EH (cell line): ENCODE data around the gene IGHMBP2.
"Not testable (repeated sequence)": the region's sequence is repeated elsewhere in the genome, so short reads cannot be mapped to it uniquely, and the experiment has no call there.

Experiments
- DNase-seq: peaks from one replicate; pipeline ENCODE4 v3.0.0-alpha.2; 2015; ENCODE audit warnings: low read depth

Gene IGHMBP2

GRCh38 chr11:68961245-68961644 lies 57.6 kb downstream of the IGHMBP2 start:
- no peak for DNase-seq

DNA sequence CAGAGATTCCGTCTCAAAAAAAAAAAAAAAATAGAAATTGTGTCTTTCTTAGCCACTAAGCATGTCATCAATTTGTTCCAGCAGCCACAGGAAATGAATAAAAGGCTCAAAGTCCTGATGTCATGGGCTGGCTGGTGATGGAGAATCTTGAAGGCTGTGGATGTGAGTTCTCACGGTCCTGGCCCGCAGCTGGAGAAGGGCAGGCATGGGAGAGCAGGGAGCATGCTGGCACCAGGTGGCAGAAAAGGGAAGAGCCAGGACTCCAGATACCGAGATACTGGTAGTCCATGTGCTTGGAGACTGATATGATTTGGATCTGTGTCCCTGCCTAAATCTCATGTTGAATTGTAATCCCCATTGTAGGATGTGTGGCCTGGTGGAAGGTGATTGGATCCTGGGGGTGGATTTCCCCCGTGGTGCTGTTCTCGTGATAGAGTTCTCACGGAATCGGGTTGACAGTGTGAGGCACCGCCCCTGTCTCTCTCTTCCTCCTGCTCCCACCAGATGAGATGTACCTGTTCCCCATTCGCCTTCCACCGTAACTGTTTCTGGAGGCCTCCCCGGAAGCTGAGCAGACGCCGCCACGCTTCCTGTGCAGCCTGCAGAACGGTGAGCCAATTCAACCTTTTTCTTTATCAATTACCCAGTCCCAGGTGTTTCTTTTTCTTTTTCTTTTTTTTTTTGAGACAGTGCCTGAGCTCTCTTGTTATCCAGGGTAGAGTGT lies 59.0 kb downstream of the IGHMBP2 start:
- DNase-seq = peak; percentile 34

- DNase-seq = no peak
Measured at GRCh38 chr11:68963779-68964178, 60.1 kb downstream of the IGHMBP2 start.

DNA sequence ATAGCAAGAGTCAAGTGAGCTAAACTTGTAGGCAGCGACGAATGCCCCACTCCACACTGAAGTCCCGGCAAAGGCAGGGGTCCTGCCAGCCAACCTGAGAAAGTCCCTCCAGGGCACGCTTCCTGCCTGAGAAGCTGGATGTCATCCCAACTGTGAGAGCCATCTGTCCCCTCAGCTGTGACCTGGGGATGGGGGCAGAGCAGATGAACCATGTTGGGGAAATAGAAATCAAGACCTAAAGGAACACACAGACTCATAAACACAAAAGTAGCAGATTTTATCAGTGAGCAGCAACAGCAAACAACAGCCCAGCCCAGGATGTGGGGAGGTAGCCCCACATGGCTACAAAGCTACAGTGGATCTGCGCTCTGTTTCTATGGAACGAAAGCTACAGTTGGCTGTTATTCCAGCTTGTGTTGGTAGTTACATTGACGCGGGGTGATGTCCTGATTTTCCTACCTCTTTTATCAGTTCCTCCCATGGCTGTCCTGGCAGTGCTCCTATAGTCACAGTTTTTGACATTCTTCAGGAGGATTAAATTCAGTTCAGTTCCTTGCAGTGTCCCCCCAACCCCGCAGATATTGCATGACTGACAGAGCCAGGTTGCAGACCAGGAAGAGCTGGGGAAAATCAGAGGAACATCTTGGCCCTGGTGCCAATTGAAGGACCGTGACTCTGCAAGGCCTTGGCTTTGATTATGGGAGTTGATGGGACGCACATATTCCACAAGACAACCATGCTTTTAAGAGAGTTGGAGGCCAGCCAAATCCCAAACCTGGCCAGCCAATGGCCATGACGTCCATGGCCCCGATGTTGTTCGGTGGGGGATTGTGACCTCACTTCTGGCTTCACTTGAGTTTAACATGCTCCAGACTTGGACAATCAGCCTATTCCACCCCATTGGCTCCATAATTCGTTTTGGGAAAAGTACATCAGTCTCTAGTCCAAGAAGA lies 62.5 kb downstream of the IGHMBP2 start:
- DNase-seq = no peak

GRCh38 chr11:68966894-68967780 lies 63.4 kb downstream of the IGHMBP2 start:
- DNase-seq = peak; percentile 14

GRCh38 chr11:68968306-68969250 lies 64.9 kb downstream of the IGHMBP2 start:
- peak; percentile 34 for DNase-seq

DNA sequence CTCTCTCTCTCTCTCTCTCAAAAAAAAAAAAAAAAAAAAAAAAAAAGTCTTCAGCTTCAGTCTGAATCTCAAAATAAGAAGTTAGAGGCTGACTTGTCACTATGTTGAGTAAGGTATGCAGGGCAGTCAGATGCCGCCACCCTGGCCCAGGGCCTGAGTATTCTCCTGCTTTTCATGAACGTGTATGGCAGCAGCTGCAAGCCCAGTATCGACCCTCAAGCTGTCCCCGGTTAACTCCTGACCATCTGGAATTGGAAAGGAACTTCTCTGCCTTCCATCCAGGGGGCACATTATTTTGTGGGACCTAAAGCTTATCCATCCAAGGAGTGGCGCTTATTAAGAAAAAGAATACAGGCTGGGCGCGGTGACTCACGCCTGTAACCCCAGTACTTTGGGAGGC lies 65.7 kb downstream of the IGHMBP2 start:
- DNase-seq = no peak

DNA sequence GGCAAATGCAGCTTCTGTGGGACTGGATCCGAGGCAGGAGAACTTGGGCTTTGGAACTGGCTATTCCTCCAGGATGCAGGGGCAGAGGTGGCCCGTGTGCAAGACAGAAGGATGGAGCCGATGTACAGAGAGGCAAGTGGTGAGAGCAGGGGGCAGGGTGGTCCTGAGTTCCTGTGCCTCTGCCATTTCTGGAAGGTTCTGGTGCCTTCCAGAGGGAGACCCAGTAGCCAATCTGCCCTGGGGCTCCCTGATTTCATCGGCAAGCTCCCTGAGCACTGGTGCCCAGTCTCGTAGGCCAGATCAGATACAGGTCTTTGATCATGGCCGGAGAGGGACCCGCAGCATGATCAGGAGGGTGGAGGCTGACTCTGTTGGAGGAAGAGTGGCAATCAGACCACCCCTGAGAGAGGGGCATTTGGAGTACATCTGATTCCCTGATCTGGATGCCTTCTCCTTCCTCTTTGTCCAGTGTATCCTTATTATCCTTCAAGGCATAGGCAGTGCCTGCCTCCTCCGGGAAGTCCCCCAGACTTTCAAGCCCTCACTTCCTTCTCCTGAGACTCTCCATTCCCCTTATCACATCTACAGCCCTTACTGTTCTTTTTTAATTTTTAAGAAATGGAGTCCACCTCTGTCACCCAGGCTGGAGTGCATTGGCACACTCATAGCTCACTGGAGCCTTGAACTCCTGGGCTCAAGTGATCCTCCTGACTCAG lies 67.4 kb downstream of the IGHMBP2 start:
- DNase-seq = no peak

GRCh38 chr11:68973219-68973618 lies 69.5 kb downstream of the IGHMBP2 start:
- DNase-seq = no peak

GRCh38 chr11:68973706-68974105 lies 70.0 kb downstream of the IGHMBP2 start:
- not testable (repeated sequence) for DNase-seq

DNA sequence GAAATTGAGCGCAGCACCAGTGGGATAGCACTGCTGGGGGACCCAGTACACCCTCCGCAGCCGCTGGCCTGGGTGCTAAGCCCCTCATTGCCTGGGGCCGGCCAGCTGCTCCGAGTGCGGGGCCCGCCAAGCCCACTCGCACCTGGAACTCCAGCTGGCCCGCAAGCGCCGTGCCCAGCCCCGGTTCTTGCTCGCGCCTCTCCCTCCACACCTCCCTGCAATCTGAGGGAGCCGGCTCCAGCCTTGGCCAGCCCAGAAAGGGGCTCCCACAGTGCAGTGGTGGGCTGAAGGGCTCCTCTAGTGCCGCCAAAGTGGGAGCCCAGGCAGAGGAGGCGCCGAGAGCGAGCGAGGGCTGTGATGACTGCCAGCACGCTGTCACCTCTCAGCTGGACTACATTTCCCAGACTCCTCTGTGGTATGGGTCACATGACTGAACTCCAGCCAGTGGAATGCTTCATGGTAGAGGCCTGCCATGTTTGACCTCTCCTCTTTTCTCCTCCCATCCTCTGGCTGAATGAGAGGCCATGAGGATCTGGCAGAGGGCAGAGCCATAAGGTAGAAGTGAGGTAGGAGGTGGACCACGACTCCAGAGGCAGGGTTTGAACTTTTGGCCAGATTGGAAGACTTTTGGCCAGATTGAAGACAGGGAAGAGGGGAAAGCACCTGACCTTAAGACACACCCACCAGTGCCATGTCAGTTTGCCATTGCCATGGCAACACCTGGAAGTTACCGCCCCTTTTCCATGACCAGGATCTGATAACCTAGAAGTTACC lies 70.9 kb downstream of the IGHMBP2 start:
- peak; percentile 49 for DNase-seq

DNA sequence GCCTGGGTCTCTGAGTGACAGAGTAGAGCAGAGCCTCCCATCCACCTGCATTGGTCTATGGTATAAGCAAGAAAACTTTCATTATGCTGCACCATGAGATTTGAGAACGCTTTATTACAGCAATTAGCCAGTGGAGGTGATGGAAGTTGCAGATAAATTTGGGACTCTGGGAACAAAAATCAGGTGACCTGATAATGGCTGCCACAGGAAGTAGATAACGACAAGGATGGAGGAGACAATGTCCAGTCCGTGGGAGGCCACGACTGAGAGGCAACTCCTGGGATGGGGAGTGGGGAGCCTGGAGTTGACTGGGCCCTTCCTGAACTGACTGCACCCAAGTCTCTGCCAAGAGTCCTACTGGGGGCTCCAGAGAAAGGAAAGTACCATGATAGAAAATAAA lies 72.4 kb downstream of the IGHMBP2 start:
- DNase-seq = no peak

GRCh38 chr11:68976563-68976962 lies 72.9 kb downstream of the IGHMBP2 start:
- no peak for DNase-seq

DNA sequence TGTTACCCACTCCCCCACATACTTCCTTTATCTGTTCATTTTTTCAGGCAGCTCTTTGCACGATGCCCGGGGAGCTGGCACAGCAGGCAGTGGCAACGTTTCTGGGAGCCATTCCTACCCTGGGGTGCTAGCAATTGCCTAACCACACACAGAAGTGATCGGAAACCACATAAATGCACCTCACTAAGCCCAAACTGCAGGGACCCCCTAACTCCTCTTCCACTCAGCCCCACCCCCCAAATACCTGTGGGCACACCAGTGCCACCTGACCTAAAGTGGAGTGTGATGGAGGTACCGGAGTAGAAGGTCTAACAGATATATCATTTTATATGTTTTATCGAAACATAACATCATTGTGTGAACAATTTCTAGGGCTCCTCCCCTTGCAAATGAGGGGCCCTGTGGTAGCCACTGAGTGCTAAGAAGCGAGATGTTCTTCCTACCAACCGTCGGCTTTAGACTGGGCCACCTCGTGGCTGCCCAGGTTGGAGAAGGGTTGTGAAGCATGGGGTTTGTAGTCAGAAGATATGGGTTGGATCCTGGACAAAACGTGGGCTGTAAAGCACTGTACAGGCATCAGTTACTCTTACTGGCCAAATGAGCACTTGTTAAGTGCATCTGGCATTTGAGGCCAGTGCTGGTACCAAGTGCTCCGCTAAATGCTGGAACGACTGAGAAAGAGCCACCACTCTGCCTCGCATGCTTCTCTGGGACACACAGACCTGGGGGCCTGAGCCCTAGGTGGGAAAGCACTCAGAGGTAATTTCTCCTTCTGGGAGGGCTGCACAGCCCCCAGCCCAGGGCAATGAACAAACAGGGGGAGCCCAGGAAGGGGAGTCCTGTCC lies 74.3 kb downstream of the IGHMBP2 start:
- DNase-seq = no peak

DNA sequence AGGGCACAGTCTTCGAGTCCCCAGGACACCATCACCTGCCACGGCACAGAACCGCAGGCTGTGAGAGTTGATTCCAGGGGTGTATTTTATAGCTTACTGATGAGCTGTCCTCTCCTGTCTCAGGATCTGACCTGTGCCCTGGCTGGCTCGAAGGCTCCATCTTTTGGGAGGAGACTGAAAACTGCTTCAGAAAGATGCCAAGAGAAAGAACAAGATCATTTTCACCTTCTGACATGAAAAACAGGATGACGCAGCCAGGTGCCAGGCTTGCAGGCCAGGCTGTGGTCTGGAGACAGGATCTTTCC lies 74.9 kb downstream of the IGHMBP2 start:
- DNase-seq = no peak

GRCh38 chr11:68978931-68979594 lies 75.4 kb downstream of the IGHMBP2 start:
- no peak for DNase-seq

- DNase-seq = no peak
Measured at GRCh38 chr11:68979931-68980775, 76.5 kb downstream of the IGHMBP2 start.

DNA sequence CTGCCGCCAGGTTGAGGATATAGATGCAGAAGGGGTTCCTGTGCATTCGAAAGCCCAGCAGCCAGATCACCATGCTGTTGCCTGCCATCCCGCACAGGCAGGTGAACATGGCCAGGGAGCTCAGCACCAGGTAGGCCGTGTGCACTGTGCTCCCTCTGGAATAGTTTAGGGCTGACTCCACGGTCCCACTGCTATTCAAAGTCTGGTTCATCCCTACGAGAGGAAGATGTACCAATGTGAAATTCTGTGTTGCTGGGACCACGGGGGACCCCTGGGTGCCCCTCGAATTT lies 77.0 kb downstream of the IGHMBP2 start, which contains the start of gene MRGPRD:
Gene MRGPRD (minus strand): TSS at position 211 of the 290 bp plus-strand sequence. CDS start 0 bp downstream, at position 211.
- no peak for DNase-seq
